PC-3 (cell line): ENCODE data around the gene PAN3. TPM values are rescaled to one million over a fixed set of nuclear protein-coding genes. Genes with fewer than 3 reads are reported as not detected.

Source experiments
- ATAC-seq: fragments of 200-7000 bp; cut with Tn5 transposase; 2 replicates; pipeline ENCODE4 v1.9.1; 2020; ENCODE audit warnings: mild to moderate bottlenecking, moderate library complexity
- BruUV-seq: library from RNA; stranded (reverse); fragments of 400-500 nt; replicated peaks from 2 replicates; lab custom pipeline; 2021; lab: Mats Ljungman, UMichigan
- CTCF ChIA-PET: fragments of 300-600 bp; sonication (Branson Sonifier 250); formaldehyde crosslinking; loops from one replicate; lab custom pipeline; 2022; ENCODE audit warnings: antibody characterized with exemption; lab: Charles Lee
- POLR2A ChIA-PET: fragments of 300-600 bp; sonication (Branson Sonifier 250); formaldehyde crosslinking; loops from one replicate; lab custom pipeline; 2022; ENCODE audit warnings: antibody characterized with exemption; ENCODE audit not compliant: unreplicated experiment; lab: Charles Lee
- DNase-seq: peaks from one replicate; pipeline ENCODE4 v3.0.0-alpha.2; 2015
- H2AFZ ChIP-seq: fragments of 300-600 bp; sonication (generic); 2 replicates; pipeline ENCODE4 v1.6.0; 2016; ENCODE audit warnings: antibody characterized with exemption, low read length
- H3F3A ChIP-seq: fragments of 300-600 bp; sonication (generic); one replicate; pipeline ENCODE4 v1.6.0; 2017; ENCODE audit warnings: antibody characterized with exemption, low read length, control low read depth, mild to moderate bottlenecking; ENCODE audit not compliant: unreplicated experiment
- H3K27ac ChIP-seq: fragments of 300-600 bp; sonication (generic); 2 replicates; pipeline ENCODE4 v1.5.1; 2016; ENCODE audit warnings: mild to moderate bottlenecking, low read length
- H3K27me3 ChIP-seq: fragments of 300-600 bp; sonication (generic); 2 replicates; pipeline ENCODE4 v1.6.1; 2016; ENCODE audit warnings: low read length, mixed read lengths
- H3K36me3 ChIP-seq: fragments of 300-600 bp; sonication (generic); 2 replicates; pipeline ENCODE4 v1.6.1; 2016; ENCODE audit warnings: low read depth, mixed run types, low read length, mixed read lengths
- H3K4me1 ChIP-seq: fragments of 300-600 bp; sonication (generic); 2 replicates; pipeline ENCODE4 v1.5.1; 2016; ENCODE audit warnings: low read length; ENCODE audit not compliant: insufficient read depth
- H3K4me2 ChIP-seq: fragments of 300-600 bp; sonication (generic); 2 replicates; pipeline ENCODE4 v1.6.0; 2016; ENCODE audit warnings: low read length
- H3K4me3 ChIP-seq: fragments of 300-600 bp; sonication (generic); 2 replicates; pipeline ENCODE4 v1.5.1; 2016; ENCODE audit warnings: mild to moderate bottlenecking, low read length, mixed read lengths
- H3K79me2 ChIP-seq: fragments of 300-600 bp; sonication (generic); 2 replicates; pipeline ENCODE4 v1.6.1; 2017; ENCODE audit warnings: low read length, mixed read lengths
- H3K9ac ChIP-seq: fragments of 300-600 bp; sonication (generic); 2 replicates; pipeline ENCODE4 v1.6.0; 2016; ENCODE audit warnings: mild to moderate bottlenecking, low read length
- H3K9me2 ChIP-seq: fragments of 300-600 bp; sonication (generic); replicated peaks from 2 replicates; pipeline ENCODE4 v1.6.1; 2016; ENCODE audit warnings: mixed run types, low read length, mixed read lengths
- H3K9me3 ChIP-seq: fragments of 300-600 bp; sonication (generic); 2 replicates; pipeline ENCODE4 v1.6.1; 2016; ENCODE audit warnings: low read length, mixed read lengths
- H4K20me1 ChIP-seq: fragments of 300-600 bp; sonication (generic); 2 replicates; pipeline ENCODE4 v1.6.1; 2016; ENCODE audit warnings: low read length, mixed read lengths
- EZH2 ChIP-seq: fragments of 300-600 bp; sonication (generic); IDR thresholded peaks from one replicate; pipeline ENCODE4 v1.6.1; 2017; ENCODE audit warnings: antibody characterized with exemption, mild to moderate bottlenecking, low read length; ENCODE audit not compliant: unreplicated experiment
- EZH2phosphoT487 ChIP-seq: fragments of 300-600 bp; sonication (generic); IDR thresholded peaks from 2 replicates; pipeline ENCODE4 v1.6.1; 2018; ENCODE audit warnings: mild to moderate bottlenecking, antibody characterized with exemption, low read length, borderline replicate concordance
- intact Hi-C: fragments of 100-400 bp; cut with micrococcal nuclease; formaldehyde crosslinking; loops from 2 replicates; pipeline ENCODE4 v1.9.0; 2023
- total RNA-seq: library from RNA; depleted of rRNA; stranded (reverse); fragments of >200 nt; gene quantifications from 2 replicates; pipeline ENCODE4 v1.2.3, GENCODE V29; 2014
- TF ChIP-seq, protein P1 (sequence below): fragments of 300-600 bp; sonication (generic); conservative IDR thresholded peaks from 2 replicates; pipeline ENCODE4 v1.5.1; 2017; ENCODE audit warnings: antibody characterized with exemption, low read depth, mild to moderate bottlenecking, low read length

The PAN3 gene
- total RNA-seq, 1 experiment from 2014 or later, result 14.6 TPM

DNA sequence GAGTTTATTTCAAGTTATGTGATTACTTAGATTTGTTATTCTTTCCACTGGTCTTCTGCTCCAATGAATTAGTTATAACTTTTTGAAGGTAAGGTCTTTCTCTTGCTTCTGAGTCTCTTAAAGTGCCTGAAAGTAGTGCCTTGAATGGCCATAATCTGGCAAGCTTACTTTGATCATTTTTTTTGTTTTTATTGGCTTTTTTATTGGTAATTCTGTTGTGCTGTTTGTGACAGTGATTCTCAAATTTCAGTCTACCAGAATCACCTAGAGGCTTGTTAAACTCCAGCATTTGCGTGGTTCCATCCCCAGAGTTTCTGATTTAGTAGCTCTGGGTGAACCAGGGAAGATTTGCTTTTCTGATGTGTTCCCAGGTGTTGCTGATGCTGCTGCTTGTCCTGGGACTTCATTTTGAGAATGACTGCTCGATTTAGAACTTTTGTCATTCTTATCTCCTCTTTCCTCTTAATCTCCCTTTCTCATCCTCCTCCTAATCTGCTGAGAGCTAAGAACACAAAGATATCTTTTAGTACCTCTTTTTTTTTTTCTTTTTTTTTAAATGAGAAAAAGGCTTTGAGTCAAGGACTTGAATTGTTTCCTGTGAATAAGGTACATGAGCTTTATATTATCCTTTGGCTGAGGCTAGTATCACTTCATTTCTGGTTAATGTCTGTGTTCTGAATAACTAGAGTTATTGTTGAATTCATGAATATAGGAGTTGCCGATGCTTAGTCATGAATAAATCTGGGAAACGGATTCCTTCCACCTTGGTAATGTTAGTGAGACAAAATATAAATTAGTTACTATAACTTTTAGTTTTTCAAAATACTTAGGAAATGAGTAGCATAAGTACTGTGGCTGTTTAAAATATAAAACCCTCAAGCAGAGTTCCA lies 91.4 kb downstream of the PAN3 start:
- no TSS peak for BruUV-seq
- Histone ChIP-seq H3K79me2 (no peaks in the 10 kb centered on the region), H3F3A (no peaks in the 10 kb centered on the region), H3K4me2 (no peak overlapping the region), H3K9me2 (no peaks in the 10 kb centered on the region), H3K27me3 (no peaks in the 10 kb centered on the region), H3K4me3 (no peak overlapping the region), H4K20me1 (no peaks in the 10 kb centered on the region), H3K36me3 (0 out of 2 replicates have a peak, but pooled peaks cover 2% of the 10 kb centered on the region), H3K4me1 (no peaks in the 10 kb centered on the region), H2AFZ (no peak overlapping the region), H3K9me3 (no peaks in the 10 kb centered on the region), H3K9ac (no peak overlapping the region), H3K27ac (no peak overlapping the region)
- no peak for TF ChIP-seq EZH2
- no peak for TF ChIP-seq EZH2phosphoT487
- TF ChIP-seq, protein P1, sequence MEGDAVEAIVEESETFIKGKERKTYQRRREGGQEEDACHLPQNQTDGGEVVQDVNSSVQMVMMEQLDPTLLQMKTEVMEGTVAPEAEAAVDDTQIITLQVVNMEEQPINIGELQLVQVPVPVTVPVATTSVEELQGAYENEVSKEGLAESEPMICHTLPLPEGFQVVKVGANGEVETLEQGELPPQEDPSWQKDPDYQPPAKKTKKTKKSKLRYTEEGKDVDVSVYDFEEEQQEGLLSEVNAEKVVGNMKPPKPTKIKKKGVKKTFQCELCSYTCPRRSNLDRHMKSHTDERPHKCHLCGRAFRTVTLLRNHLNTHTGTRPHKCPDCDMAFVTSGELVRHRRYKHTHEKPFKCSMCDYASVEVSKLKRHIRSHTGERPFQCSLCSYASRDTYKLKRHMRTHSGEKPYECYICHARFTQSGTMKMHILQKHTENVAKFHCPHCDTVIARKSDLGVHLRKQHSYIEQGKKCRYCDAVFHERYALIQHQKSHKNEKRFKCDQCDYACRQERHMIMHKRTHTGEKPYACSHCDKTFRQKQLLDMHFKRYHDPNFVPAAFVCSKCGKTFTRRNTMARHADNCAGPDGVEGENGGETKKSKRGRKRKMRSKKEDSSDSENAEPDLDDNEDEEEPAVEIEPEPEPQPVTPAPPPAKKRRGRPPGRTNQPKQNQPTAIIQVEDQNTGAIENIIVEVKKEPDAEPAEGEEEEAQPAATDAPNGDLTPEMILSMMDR, result no peak
- intact Hi-C loops, result no loop called here
- CTCF ChIA-PET, result no interaction called here
- POLR2A ChIA-PET, result no interaction called here
- no peak for ATAC-seq
- no peak for DNase-seq

DNA sequence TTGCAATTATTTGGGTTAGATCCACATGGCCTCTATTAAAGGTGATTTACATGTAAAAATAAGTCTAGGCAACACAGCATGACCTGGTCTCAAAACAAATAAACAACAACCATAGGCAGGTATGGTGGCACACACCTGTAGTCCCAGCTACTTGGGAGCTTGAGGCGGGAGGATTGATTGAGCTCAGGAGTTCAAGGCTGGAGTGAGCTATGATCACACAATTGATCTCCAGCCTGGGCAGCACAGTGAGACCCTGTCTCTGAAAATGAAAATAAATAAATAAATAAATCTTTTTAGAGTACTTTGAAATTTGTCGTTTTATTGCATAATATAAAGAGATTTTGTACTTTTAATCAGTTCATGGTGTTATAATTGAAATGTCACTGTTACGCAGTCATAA lies 93.3 kb downstream of the PAN3 start:
- H3K36me3 ChIP-seq, result no peaks in the 10 kb centered on the region
- DNase-seq (no peak), ATAC-seq (no peak)
- H3K4me2 ChIP-seq, result no peak overlapping the region
- ChIA-PET CTCF (no interaction called here), POLR2A (no interaction called here)
- no peak overlapping the region for H3K27ac ChIP-seq
- H3K27me3 ChIP-seq, result no peaks in the 10 kb centered on the region
- H3K79me2 ChIP-seq, result no peaks in the 10 kb centered on the region
- H3K9ac ChIP-seq, result no peak overlapping the region
- no peak overlapping the region for H2AFZ ChIP-seq
- no peaks in the 10 kb centered on the region for H3F3A ChIP-seq
- no peaks in the 10 kb centered on the region for H4K20me1 ChIP-seq
- H3K4me3 ChIP-seq, result no peak overlapping the region
- TF ChIP-seq EZH2 (no peak), EZH2phosphoT487 (no peak)
- TF ChIP-seq, protein P1, result no peak
- no peaks in the 10 kb centered on the region for H3K4me1 ChIP-seq
- no peaks in the 10 kb centered on the region for H3K9me3 ChIP-seq
- H3K9me2 ChIP-seq, result no peaks in the 10 kb centered on the region
- intact Hi-C loops, result no loop called here
- BruUV-seq, result no TSS peak

DNA sequence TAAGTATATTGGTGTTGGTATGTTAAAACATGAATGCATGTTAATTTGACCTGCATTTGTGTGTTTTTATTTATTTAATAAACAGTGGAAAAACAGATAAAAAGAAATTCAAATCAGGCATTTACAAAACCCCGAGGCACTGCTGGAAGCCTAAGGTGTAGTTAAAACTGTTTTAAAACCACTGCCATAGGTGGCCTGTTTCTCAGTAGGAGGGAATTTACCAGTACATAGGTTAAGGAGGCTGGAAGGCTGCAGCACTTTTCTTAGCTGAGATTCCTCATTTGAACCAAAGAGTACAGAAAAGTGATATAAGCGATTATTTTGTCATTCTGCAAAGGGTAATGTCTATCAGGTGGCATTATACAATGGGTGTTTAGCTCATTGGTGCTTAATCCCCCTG lies 99.6 kb downstream of the PAN3 start:
- Histone ChIP-seq H3K79me2 (no peaks in the 10 kb centered on the region), H3K4me3 (no peak overlapping the region), H3F3A (no peaks in the 10 kb centered on the region), H3K36me3 (no peaks in the 10 kb centered on the region), H3K4me1 (no peaks in the 10 kb centered on the region), H3K9me2 (no peaks in the 10 kb centered on the region), H3K9ac (no peak overlapping the region), H4K20me1 (no peaks in the 10 kb centered on the region), H3K9me3 (no peaks in the 10 kb centered on the region), H3K27me3 (no peaks in the 10 kb centered on the region), H3K27ac (no peak overlapping the region), H2AFZ (no peak overlapping the region), H3K4me2 (no peak overlapping the region)
- ATAC-seq (no peak), DNase-seq (no peak)
- ChIA-PET CTCF (no interaction called here), POLR2A (no interaction called here)
- intact Hi-C loops, result no loop called here
- TF ChIP-seq EZH2, result no peak
- TF ChIP-seq EZH2phosphoT487, result no peak
- TF ChIP-seq, protein P1, result no peak
- no TSS peak for BruUV-seq
